ENCODE results near the gene SPINK8. TPM values are rescaled to one million over a fixed set of nuclear protein-coding genes. Genes with fewer than 3 reads are reported as not detected.

The SPINK8 gene
- total RNA-seq, 1 donor from 2014 or later: not detected

GRCh38 chr3:48276911-48277641, 56.4 kb downstream of the SPINK8 start:
- no peak overlapping the region for H3K27ac Mint-ChIP-seq
- H3K27me3 Mint-ChIP-seq: no peaks in the 10 kb centered on the region
- H3K4me3 Mint-ChIP-seq (ENCODE audit: low read depth): no peak overlapping the region

GRCh38 chr3:48275287-48276027, 58.0 kb downstream of the SPINK8 start:
- no peak overlapping the region for H3K27ac Mint-ChIP-seq
- peaks cover 35% of the 10 kb centered on the region for H3K4me1 Mint-ChIP-seq (ENCODE audit: low read depth)
- peaks cover 16% of the 10 kb centered on the region for H3K36me3 Mint-ChIP-seq (ENCODE audit: insufficient read depth)
- no peaks in the 10 kb centered on the region for H3K27me3 Mint-ChIP-seq
- no peaks in the 10 kb centered on the region for H3K9me3 Mint-ChIP-seq (ENCODE audit: low read depth)
- no peak for TF ChIP-seq CTCF (IDR thresholded peaks at IDR 0.05; ENCODE audit: unreplicated experiment)
- no peak for DNase-seq (ENCODE audit: low spot score, unreplicated experiment)
- H3K4me3 Mint-ChIP-seq (ENCODE audit: low read depth): no peak overlapping the region

More at GRCh38 chr3:48276911-48277641, 56.4 kb downstream of the SPINK8 start:
- Mint-ChIP-seq H3K9me3 (ENCODE audit: low read depth) (no peaks in the 10 kb centered on the region), H3K4me1 (ENCODE audit: low read depth) (peaks cover 35% of the 10 kb centered on the region), H3K36me3 (ENCODE audit: insufficient read depth) (peaks cover 6% of the 10 kb centered on the region)
- DNase-seq (ENCODE audit: low spot score, unreplicated experiment): no peak
- TF ChIP-seq CTCF (IDR thresholded peaks at IDR 0.05; ENCODE audit: unreplicated experiment): no peak

- no peak for DNase-seq (ENCODE audit: low spot score, unreplicated experiment)
- Mint-ChIP-seq H3K4me1 (ENCODE audit: low read depth) (peaks cover 35% of the 10 kb centered on the region), H3K27me3 (no peaks in the 10 kb centered on the region)
Observed at GRCh38 chr3:48274452-48274851, 59.0 kb downstream of the SPINK8 start.

GRCh38 chr3:48273594-48274211, 59.8 kb downstream of the SPINK8 start:
- peaks cover 38% of the 10 kb centered on the region for H3K4me1 Mint-ChIP-seq (ENCODE audit: low read depth)
- peak overlapping the region; percentile 90 for H3K27ac Mint-ChIP-seq
- H3K27me3 Mint-ChIP-seq: no peaks in the 10 kb centered on the region
- H3K4me3 Mint-ChIP-seq (ENCODE audit: low read depth): peak overlapping the region; percentile 67
- no peaks in the 10 kb centered on the region for H3K9me3 Mint-ChIP-seq (ENCODE audit: low read depth)
- peak; percentile 81 for TF ChIP-seq CTCF (IDR thresholded peaks at IDR 0.05; ENCODE audit: unreplicated experiment)
- peaks cover 30% of the 10 kb centered on the region for H3K36me3 Mint-ChIP-seq (ENCODE audit: insufficient read depth)
- DNase-seq (ENCODE audit: low spot score, unreplicated experiment): peak; percentile 44

More at GRCh38 chr3:48274452-48274851, 59.0 kb downstream of the SPINK8 start:
- Mint-ChIP-seq H3K36me3 (ENCODE audit: insufficient read depth) (peaks cover 23% of the 10 kb centered on the region), H3K27ac (no peak overlapping the region), H3K9me3 (ENCODE audit: low read depth) (no peaks in the 10 kb centered on the region), H3K4me3 (ENCODE audit: low read depth) (no peak overlapping the region)
- TF ChIP-seq CTCF (IDR thresholded peaks at IDR 0.05; ENCODE audit: unreplicated experiment): no peak

All from progenitor cell of endocrine pancreas (in vitro differentiated cells).